Measurements from ENCODE around the gene MBD4. TPM values are rescaled to one million over a fixed set of nuclear protein-coding genes. Genes with fewer than 3 reads are reported as not detected.
"Not testable (repeated sequence)": the region's sequence is repeated elsewhere in the genome, so short reads cannot be mapped to it uniquely, and the experiment has no call there.

The MBD4 gene
- total RNA-seq (2014; rRNA removed; shearing (Covaris generic)), result 16.2 and 18.5 TPM in 2 replicates
- polyA plus RNA-seq (2015; cell fraction: cytosol; rRNA removed), result 14.7 and 15.1 TPM in 2 replicates
- 82.6 and 113 TPM in 2 replicates for polyA plus RNA-seq (2015; cell fraction: nucleus; rRNA removed)

- in situ Hi-C loops (cut with HindIII; ENCODE audit: low pct_unique_long_range_greater_than_20kb, low sequenced_read_pairs), result no loop called here
- DNase-seq (ENCODE audit: low read depth, low spot score), result peak; percentile 99
These were observed at the start of gene MBD4, which contains the start of gene IFT122 for GRCh38 chr3:129439817-129440617. Gene MBD4 (minus strand): TSS chr3:129439948. CDS start chr3:129439833, 115 bp downstream. Gene IFT122 (plus strand): TSS chr3:129440224. CDS start chr3:129440331, 107 bp downstream.

- in situ Hi-C loops (cut with HindIII; ENCODE audit: low pct_unique_long_range_greater_than_20kb, low sequenced_read_pairs); DNase-seq (ENCODE audit: low read depth, low spot score): not testable (repeated sequence)
These were observed 49.5 kb upstream of the MBD4 start for GRCh38 chr3:129489258-129489657.

- DNase-seq (ENCODE audit: low read depth, low spot score); in situ Hi-C loops (cut with HindIII; ENCODE audit: low pct_unique_long_range_greater_than_20kb, low sequenced_read_pairs): not testable (repeated sequence)
These were observed 48.2 kb upstream of the MBD4 start for GRCh38 chr3:129487868-129488335.

- DNase-seq (ENCODE audit: low read depth, low spot score), result no peak
- in situ Hi-C loops (cut with HindIII; ENCODE audit: low pct_unique_long_range_greater_than_20kb, low sequenced_read_pairs), result no loop called here
These were observed 47.6 kb upstream of the MBD4 start for GRCh38 chr3:129487183-129487867.

GRCh38 chr3:129486664-129487035 lies 46.9 kb upstream of the MBD4 start:
- in situ Hi-C loops (cut with HindIII; ENCODE audit: low pct_unique_long_range_greater_than_20kb, low sequenced_read_pairs), result no loop called here
- DNase-seq (ENCODE audit: low read depth, low spot score), result no peak

GRCh38 chr3:129485721-129486663 lies 46.2 kb upstream of the MBD4 start:
- in situ Hi-C loops (cut with HindIII; ENCODE audit: low pct_unique_long_range_greater_than_20kb, low sequenced_read_pairs), result no loop called here
- DNase-seq (ENCODE audit: low read depth, low spot score), result peak; percentile 85

- DNase-seq (ENCODE audit: low read depth, low spot score); in situ Hi-C loops (cut with HindIII; ENCODE audit: low pct_unique_long_range_greater_than_20kb, low sequenced_read_pairs): not testable (repeated sequence)
These were observed 45.4 kb upstream of the MBD4 start for GRCh38 chr3:129485146-129485545.

GRCh38 chr3:129483870-129484269 lies 44.1 kb upstream of the MBD4 start:
- DNase-seq (ENCODE audit: low read depth, low spot score), result no peak
- in situ Hi-C loops (cut with HindIII; ENCODE audit: low pct_unique_long_range_greater_than_20kb, low sequenced_read_pairs), result no loop called here

- in situ Hi-C loops (cut with HindIII; ENCODE audit: low pct_unique_long_range_greater_than_20kb, low sequenced_read_pairs), result no loop called here
- peak; percentile 47 for DNase-seq (ENCODE audit: low read depth, low spot score)
These were observed 43.0 kb upstream of the MBD4 start for GRCh38 chr3:129482721-129483120.

GRCh38 chr3:129481766-129482332 lies 42.1 kb upstream of the MBD4 start:
- DNase-seq (ENCODE audit: low read depth, low spot score), result no peak
- in situ Hi-C loops (cut with HindIII; ENCODE audit: low pct_unique_long_range_greater_than_20kb, low sequenced_read_pairs), result no loop called here

GRCh38 chr3:129481225-129481765 lies 41.5 kb upstream of the MBD4 start:
- DNase-seq (ENCODE audit: low read depth, low spot score); in situ Hi-C loops (cut with HindIII; ENCODE audit: low pct_unique_long_range_greater_than_20kb, low sequenced_read_pairs): not testable (repeated sequence)

- in situ Hi-C loops (cut with HindIII; ENCODE audit: low pct_unique_long_range_greater_than_20kb, low sequenced_read_pairs), result no loop called here
- DNase-seq (ENCODE audit: low read depth, low spot score), result no peak
These were observed 36.8 kb upstream of the MBD4 start for GRCh38 chr3:129476586-129476985.

GRCh38 chr3:129475863-129476262 lies 36.1 kb upstream of the MBD4 start:
- no peak for DNase-seq (ENCODE audit: low read depth, low spot score)
- in situ Hi-C loops (cut with HindIII; ENCODE audit: low pct_unique_long_range_greater_than_20kb, low sequenced_read_pairs), result no loop called here

- in situ Hi-C loops (cut with HindIII; ENCODE audit: low pct_unique_long_range_greater_than_20kb, low sequenced_read_pairs), result no loop called here
- DNase-seq (ENCODE audit: low read depth, low spot score), result no peak
These were observed 35.4 kb upstream of the MBD4 start for GRCh38 chr3:129474984-129475804.

GRCh38 chr3:129473769-129474152 lies 34.0 kb upstream of the MBD4 start:
- in situ Hi-C loops (cut with HindIII; ENCODE audit: low pct_unique_long_range_greater_than_20kb, low sequenced_read_pairs), result no loop called here
- DNase-seq (ENCODE audit: low read depth, low spot score), result no peak

- in situ Hi-C loops (cut with HindIII; ENCODE audit: low pct_unique_long_range_greater_than_20kb, low sequenced_read_pairs), result no loop called here
- DNase-seq (ENCODE audit: low read depth, low spot score), result no peak
These were observed 33.5 kb upstream of the MBD4 start for GRCh38 chr3:129473067-129473768.

Measured in SK-MEL-5 (cell line).